GM23338 (cell line): ENCODE results near the gene CFDP1. TPM values are rescaled to one million over a fixed set of nuclear protein-coding genes. Genes with fewer than 3 reads are reported as not detected.

Experiments
- ATAC-seq: fragments of 200-7000 bp; cut with Tn5 transposase; 3 replicates; pipeline ENCODE4 v1.9.1; 2020
- DNase-seq: peaks from one replicate; pipeline ENCODE4 v3.0.0-alpha.2; 2015; ENCODE audit warnings: low spot score
- H2AFZ ChIP-seq: fragments of 200-600 bp; sonication (generic); 2 replicates; pipeline ENCODE4 v1.8.0; 2016; ENCODE audit warnings: antibody characterized with exemption, mild to moderate bottlenecking, moderate library complexity
- H3F3A ChIP-seq: fragments of 200-600 bp; sonication (generic); replicated peaks from 2 replicates; pipeline ENCODE4 v1.8.0; 2017; ENCODE audit warnings: antibody characterized with exemption, mixed run types, low read depth
- H3K27ac ChIP-seq: fragments of 200-600 bp; sonication (generic); 2 replicates; pipeline ENCODE4 v1.6.1; 2016; ENCODE audit warnings: low read depth
- H3K27me3 ChIP-seq: fragments of 200-600 bp; sonication (generic); 2 replicates; pipeline ENCODE4 v1.8.0; 2016; ENCODE audit warnings: mild to moderate bottlenecking, mixed run types, moderate library complexity; ENCODE audit not compliant: insufficient read depth
- H3K36me3 ChIP-seq: fragments of 200-600 bp; sonication (generic); 2 replicates; pipeline ENCODE4 v1.8.0; 2016; ENCODE audit warnings: mild to moderate bottlenecking; ENCODE audit not compliant: insufficient read depth
- H3K4me1 ChIP-seq: fragments of 200-600 bp; sonication (generic); 2 replicates; pipeline ENCODE4 v1.8.0; 2016; ENCODE audit warnings: mild to moderate bottlenecking, moderate library complexity; ENCODE audit not compliant: insufficient read depth
- H3K4me2 ChIP-seq: fragments of 200-600 bp; sonication (generic); 2 replicates; pipeline ENCODE4 v1.7.1; 2017; ENCODE audit warnings: mixed run types
- H3K4me3 ChIP-seq: fragments of 200-600 bp; sonication (generic); 2 replicates; pipeline ENCODE4 v1.6.1; 2016; ENCODE audit warnings: mixed run types
- H3K79me2 ChIP-seq: fragments of 200-600 bp; sonication (generic); replicated peaks from 2 replicates; pipeline ENCODE4 v1.8.0; 2017; ENCODE audit warnings: mild to moderate bottlenecking; ENCODE audit not compliant: insufficient read depth
- H3K9me2 ChIP-seq: fragments of 200-600 bp; sonication (generic); 2 replicates; pipeline ENCODE4 v1.8.0; 2017; ENCODE audit not compliant: insufficient read depth
- H4K20me1 ChIP-seq: fragments of 200-600 bp; sonication (generic); replicated peaks from 2 replicates; pipeline ENCODE4 v1.8.0; 2017; ENCODE audit warnings: mild to moderate bottlenecking; ENCODE audit not compliant: insufficient read depth
- H3K27ac Mint-ChIP-seq: 2 replicates; pipeline ENCODE4 v1.8.0; 2020; ENCODE audit warnings: inconsistent platforms, mild to moderate bottlenecking, moderate library complexity, mixed read lengths
- H3K27me3 Mint-ChIP-seq: 3 replicates; pipeline ENCODE4 v1.8.0; 2022; ENCODE audit warnings: low read depth, mild to moderate bottlenecking, moderate library complexity, mixed read lengths, inconsistent platforms; ENCODE audit not compliant: insufficient read depth, poor library complexity
- H3K36me3 Mint-ChIP-seq: 3 replicates; pipeline ENCODE4 v1.8.0; 2021; ENCODE audit warnings: low read depth, mild to moderate bottlenecking, inconsistent platforms, moderate library complexity, mixed read lengths
- H3K4me1 Mint-ChIP-seq: 3 replicates; pipeline ENCODE4 v1.8.0; 2020; ENCODE audit warnings: mild to moderate bottlenecking, inconsistent platforms, mixed read lengths
- H3K4me3 Mint-ChIP-seq: 3 replicates; pipeline ENCODE4 v1.8.0; 2021; ENCODE audit warnings: moderate library complexity, mild to moderate bottlenecking, inconsistent platforms, mixed read lengths
- H3K9me3 Mint-ChIP-seq: 3 replicates; pipeline ENCODE4 v1.8.0; 2020; ENCODE audit warnings: moderate library complexity, mild to moderate bottlenecking, inconsistent platforms, mixed read lengths
- CREB1 ChIP-seq: fragments of 250-450 bp; sonication (Bioruptor Pico); IDR thresholded peaks from 2 replicates; pipeline ENCODE4 v1.5.0; 2020; ENCODE audit warnings: low read depth, mild to moderate bottlenecking, moderate library complexity
- EZH2phosphoT487 ChIP-seq: fragments of 200-600 bp; sonication (generic); IDR thresholded peaks from one replicate; pipeline ENCODE4 v1.8.1; 2018; ENCODE audit warnings: antibody characterized with exemption; ENCODE audit not compliant: unreplicated experiment
- JUNB ChIP-seq: IDR thresholded peaks from one replicate; pipeline ENCODE4 v1.6.1; 2016; ENCODE audit warnings: antibody characterized with exemption; ENCODE audit not compliant: unreplicated experiment
- NANOG ChIP-seq: IDR thresholded peaks from 2 replicates; pipeline ENCODE4 v1.6.1; 2016; ENCODE audit warnings: antibody characterized with exemption, borderline replicate concordance
- POLR2AphosphoS5 ChIP-seq: IDR thresholded peaks from 2 replicates; pipeline ENCODE4 v1.6.1; 2016; ENCODE audit warnings: antibody characterized with exemption, low read depth
- REST ChIP-seq: IDR thresholded peaks from one replicate; pipeline ENCODE4 v1.6.1; 2018; ENCODE audit warnings: antibody characterized with exemption; ENCODE audit not compliant: unreplicated experiment
- STAT1 ChIP-seq: IDR thresholded peaks from one replicate; pipeline ENCODE4 v1.6.1; 2016; ENCODE audit warnings: antibody characterized with exemption; ENCODE audit not compliant: unreplicated experiment
- ZNF114 ChIP-seq: fragments of 250-450 bp; sonication (Bioruptor Pico); IDR thresholded peaks from 2 replicates; pipeline ENCODE4 v1.5.0; 2020; ENCODE audit warnings: mild to moderate bottlenecking, moderate library complexity
- ZNF331 ChIP-seq: fragments of 250-450 bp; sonication (Bioruptor Pico); IDR thresholded peaks from 2 replicates; pipeline ENCODE4 v1.5.0; 2020; ENCODE audit warnings: low read depth, mild to moderate bottlenecking, moderate library complexity
- polyA plus RNA-seq: library from polyadenylated mRNA; unstranded; fragments of >200 nt; fragmentation: Nextera tagmentation; extraction: Ambion mirVana; gene quantifications from 2 replicates; pipeline ENCODE4 v1.2.1, GENCODE V29; 2016
- total RNA-seq: library from RNA; depleted of rRNA; stranded (reverse); fragments of >200 nt; shearing (Covaris generic); gene quantifications from 2 replicates; pipeline ENCODE4 v1.2.3, GENCODE V29; 2014
- TF ChIP-seq, protein P1 (sequence below), 2 experiments: fragments of 200-600 bp in 1 of 2; sonication (generic) in 1 of 2; conservative IDR thresholded peaks; 2 replicates each; pipeline versions ENCODE4 v1.5.1 to v1.6.1; 2016 to 2017; ENCODE audit warnings: antibody characterized with exemption in 2 of 2, low read depth in 2 of 2, mild to moderate bottlenecking in 2 of 2, moderate library complexity in 1 of 2
- TF ChIP-seq, protein P2 (sequence below): IDR thresholded peaks from 2 replicates; pipeline ENCODE4 v1.6.1; 2016; ENCODE audit warnings: antibody characterized with exemption

CFDP1 gene
- total and polyA plus RNA-seq, 2 experiments from 2014 or later = 89.9 to 224 TPM

DNA sequence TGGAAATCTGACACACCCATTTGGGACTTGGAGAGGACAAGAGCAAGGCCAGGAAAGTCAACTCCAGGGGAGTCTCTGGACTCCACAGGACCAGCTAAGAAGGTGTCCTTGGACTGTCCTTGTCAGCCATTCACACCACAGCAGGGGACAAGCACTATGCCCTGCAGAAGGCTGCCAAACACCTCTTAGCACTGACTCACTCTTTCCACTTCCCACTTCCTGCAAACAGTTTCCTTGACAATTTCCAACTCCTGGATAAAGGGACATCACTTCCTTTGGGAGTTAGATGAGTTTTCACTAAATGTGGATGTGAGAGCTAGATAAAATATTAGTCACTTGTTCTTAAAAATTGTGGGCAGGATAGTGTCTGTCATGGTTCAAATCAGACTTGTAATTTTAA lies 144.1 kb downstream of the CFDP1 start:
- Histone ChIP-seq H3K4me3 (no peak overlapping the region), H3K79me2 (no peaks in the 10 kb centered on the region), H4K20me1 (no peaks in the 10 kb centered on the region; the same call in none of the 2 replicates), H3K4me2 (no peak overlapping the region), H3K9me2 (no peaks in the 10 kb centered on the region), H3K36me3 (peaks cover 23% of the 10 kb centered on the region), H3K4me1 (no peaks in the 10 kb centered on the region), H2AFZ (no peak overlapping the region), H3F3A (no peaks in the 10 kb centered on the region), H3K27ac (no peak overlapping the region), H3K27me3 (no peaks in the 10 kb centered on the region)
- Mint-ChIP-seq H3K4me3 (no peak overlapping the region), H3K36me3 (peaks cover 28% of the 10 kb centered on the region), H3K9me3 (no peaks in the 10 kb centered on the region; the same call in 2 of the 3 replicates), H3K27me3 (no peaks in the 10 kb centered on the region), H3K27ac (no peak overlapping the region), H3K4me1 (peaks cover 3% of the 10 kb centered on the region; the same call in 1 of the 3 replicates)
- TF ChIP-seq ZNF114 (no peak), ZNF331 (CRISPR knock-in tag) (no peak), CREB1 (no peak), STAT1 (no peak), JUNB (no peak)
- DNase-seq (no peak), ATAC-seq (no peak)

DNA sequence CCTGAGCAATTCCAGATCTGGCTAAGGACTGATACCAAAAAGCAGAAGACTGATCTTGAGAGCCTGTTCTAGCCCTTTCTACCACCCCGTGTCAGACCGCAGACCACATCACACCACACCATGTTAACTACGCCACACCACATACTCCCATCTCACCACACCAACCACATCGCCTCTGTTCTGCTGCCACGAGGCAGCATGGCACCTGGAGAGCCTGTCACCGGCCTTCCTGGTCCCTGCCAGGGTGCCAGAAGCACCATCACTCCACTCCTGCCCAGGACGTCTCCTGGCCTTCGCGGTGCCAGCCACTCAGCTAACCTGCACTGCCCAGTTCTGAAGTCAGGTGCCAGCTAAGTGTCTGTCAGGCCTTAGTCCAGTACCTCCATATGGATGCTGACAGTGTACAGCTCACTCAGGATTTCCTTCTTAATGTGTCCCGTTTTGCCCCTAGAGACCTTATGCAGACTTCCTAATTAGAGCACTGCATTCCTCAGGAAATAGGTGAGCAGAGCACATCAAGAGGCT lies 144.6 kb downstream of the CFDP1 start:
- Histone ChIP-seq H3F3A (no peaks in the 10 kb centered on the region), H3K9me2 (no peaks in the 10 kb centered on the region), H3K79me2 (no peaks in the 10 kb centered on the region), H3K4me2 (no peak overlapping the region), H3K36me3 (peaks cover 17% of the 10 kb centered on the region), H3K27me3 (no peaks in the 10 kb centered on the region), H2AFZ (no peak overlapping the region), H3K4me3 (no peak overlapping the region), H4K20me1 (no peaks in the 10 kb centered on the region; the same call in none of the 2 replicates), H3K4me1 (no peaks in the 10 kb centered on the region), H3K27ac (no peak overlapping the region)
- H3K9me3 Mint-ChIP-seq = no peaks in the 10 kb centered on the region; the same call in 2 of the 3 replicates
- no peak for ATAC-seq
- peaks cover under 1% of the 10 kb centered on the region for H3K27me3 Mint-ChIP-seq
- H3K27ac Mint-ChIP-seq = peak overlapping the region; percentile 55; the same call in 1 of the 2 replicates
- peaks cover 3% of the 10 kb centered on the region; the same call in 1 of the 3 replicates for H3K4me1 Mint-ChIP-seq
- no peak overlapping the region for H3K4me3 Mint-ChIP-seq
- H3K36me3 Mint-ChIP-seq = peaks cover 25% of the 10 kb centered on the region
- no peak for DNase-seq
- TF ChIP-seq, protein P1, sequence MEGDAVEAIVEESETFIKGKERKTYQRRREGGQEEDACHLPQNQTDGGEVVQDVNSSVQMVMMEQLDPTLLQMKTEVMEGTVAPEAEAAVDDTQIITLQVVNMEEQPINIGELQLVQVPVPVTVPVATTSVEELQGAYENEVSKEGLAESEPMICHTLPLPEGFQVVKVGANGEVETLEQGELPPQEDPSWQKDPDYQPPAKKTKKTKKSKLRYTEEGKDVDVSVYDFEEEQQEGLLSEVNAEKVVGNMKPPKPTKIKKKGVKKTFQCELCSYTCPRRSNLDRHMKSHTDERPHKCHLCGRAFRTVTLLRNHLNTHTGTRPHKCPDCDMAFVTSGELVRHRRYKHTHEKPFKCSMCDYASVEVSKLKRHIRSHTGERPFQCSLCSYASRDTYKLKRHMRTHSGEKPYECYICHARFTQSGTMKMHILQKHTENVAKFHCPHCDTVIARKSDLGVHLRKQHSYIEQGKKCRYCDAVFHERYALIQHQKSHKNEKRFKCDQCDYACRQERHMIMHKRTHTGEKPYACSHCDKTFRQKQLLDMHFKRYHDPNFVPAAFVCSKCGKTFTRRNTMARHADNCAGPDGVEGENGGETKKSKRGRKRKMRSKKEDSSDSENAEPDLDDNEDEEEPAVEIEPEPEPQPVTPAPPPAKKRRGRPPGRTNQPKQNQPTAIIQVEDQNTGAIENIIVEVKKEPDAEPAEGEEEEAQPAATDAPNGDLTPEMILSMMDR (conservative IDR thresholded peaks at IDR 0.05; ENCODE audit: low read depth in 2 of 2) = no peak
- TF ChIP-seq REST = no peak
- TF ChIP-seq, protein P2, sequence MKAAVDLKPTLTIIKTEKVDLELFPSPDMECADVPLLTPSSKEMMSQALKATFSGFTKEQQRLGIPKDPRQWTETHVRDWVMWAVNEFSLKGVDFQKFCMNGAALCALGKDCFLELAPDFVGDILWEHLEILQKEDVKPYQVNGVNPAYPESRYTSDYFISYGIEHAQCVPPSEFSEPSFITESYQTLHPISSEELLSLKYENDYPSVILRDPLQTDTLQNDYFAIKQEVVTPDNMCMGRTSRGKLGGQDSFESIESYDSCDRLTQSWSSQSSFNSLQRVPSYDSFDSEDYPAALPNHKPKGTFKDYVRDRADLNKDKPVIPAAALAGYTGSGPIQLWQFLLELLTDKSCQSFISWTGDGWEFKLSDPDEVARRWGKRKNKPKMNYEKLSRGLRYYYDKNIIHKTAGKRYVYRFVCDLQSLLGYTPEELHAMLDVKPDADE = no peak
- TF ChIP-seq POLR2AphosphoS5 = no peak
- no peak for TF ChIP-seq NANOG
- no peak for TF ChIP-seq EZH2phosphoT487
- TF ChIP-seq ZNF114 = no peak
